Tongue (tissue), 2 donors: ENCODE data around the gene JADE1. TPM values are rescaled to one million over a fixed set of nuclear protein-coding genes. Genes with fewer than 3 reads are reported as not detected.

Source experiments
- DNase-seq: peaks from one replicate; pipeline ENCODE4 v3.0.0-alpha.2; 2015
- total RNA-seq: library from RNA; depleted of rRNA; stranded (reverse); fragments of >200 nt; gene quantifications from one replicate; pipeline ENCODE4 v1.2.3, GENCODE V29; 2014

Gene JADE1
- 36.7 TPM for total RNA-seq

DNA sequence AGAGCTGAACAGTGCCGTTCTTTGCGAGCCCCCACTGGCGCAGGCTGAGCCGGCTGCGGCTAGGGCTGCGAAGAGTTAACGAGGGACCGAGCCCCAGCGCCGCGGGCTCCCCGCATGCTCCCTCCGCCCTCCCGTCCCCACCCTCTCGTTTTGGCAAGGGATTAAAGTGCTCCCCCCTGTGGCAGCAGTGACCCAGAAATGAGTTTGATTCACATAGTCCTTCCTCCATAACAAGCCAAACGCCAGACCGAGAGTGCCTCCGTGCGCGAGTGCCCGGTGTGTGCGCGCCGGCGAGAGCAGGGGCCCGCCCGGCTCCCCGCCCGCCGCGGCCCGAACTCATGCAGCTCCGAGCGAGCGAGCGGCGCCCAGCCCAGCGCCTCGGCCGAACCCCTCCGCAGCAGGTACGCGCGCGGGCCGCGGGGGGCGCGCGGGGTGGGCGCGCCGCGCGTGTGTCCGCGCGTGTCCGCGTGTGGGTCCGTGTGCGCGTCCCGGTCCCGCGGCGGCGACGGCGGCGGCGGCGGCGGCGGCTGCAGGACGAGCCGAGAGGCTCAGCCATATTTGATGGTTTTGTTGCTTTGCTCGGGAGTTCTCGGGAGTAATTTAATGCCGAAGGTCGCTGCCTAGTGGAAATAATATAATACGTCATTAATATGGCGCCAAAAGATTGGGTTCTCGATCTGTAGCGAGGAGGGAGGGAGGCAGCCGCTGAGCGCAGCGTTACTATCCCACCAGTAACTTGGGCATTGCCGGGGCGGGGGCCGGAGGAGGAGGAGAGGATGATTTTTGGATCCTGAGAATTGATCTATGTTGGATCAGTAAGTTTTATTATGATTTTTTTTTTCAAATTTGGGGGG, at the start of gene JADE1:
JADE1 (plus strand) TSS at position 224 of the 854 bp plus-strand sequence. CDS start 22,059 bp downstream, outside the sequence.
- peak; percentile 97 for DNase-seq

DNA sequence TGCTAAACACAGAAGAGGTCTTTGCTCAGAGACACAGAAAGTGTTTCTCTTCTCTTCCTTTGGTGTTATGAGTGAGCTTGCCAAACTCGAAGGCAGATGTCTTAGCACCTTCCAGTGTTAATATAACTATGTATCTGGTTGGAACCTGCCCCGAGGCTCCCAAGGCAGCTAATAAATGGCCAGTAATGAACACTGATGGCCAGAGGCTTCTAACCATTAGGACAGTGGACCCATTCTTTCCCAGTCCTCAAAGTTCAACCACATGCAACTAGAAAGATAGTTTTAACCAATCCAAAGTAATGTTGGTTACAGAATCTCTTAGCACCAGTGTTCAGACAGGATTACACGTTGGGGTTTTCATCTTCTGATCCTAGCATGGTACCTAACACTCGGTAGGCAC, 42.7 kb upstream of the JADE1 start:
- DNase-seq: no peak

DNA sequence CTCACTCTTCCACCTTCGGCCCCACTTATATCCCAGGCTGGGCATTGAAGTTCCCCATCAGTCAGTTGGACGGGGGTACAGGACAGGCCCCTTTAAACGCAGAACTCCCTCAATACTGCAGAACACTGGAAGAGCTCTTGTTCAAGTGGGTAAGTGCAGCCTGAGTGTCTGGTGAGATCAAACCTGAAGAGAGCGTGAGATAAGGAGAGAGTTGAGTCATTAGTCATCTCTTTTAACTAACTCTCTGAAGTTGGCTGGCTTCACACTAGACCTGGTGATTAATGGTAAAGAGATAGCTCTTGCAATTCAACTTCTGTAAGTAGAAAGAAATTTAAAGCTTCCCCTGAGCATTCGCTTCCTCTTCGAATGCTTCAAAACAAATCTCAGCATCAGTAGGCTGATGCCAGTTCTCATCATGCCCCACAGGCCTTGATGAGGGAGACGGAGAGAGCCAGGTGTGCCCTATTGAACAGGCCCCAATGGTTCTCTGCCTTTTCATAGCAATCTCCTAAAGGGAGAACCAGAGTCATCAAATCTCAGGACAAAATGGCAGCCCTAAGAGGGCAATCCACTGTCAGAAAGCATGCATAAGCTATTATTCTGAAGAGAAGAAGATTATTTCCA, 41.0 kb upstream of the JADE1 start:
- DNase-seq: no peak

DNA sequence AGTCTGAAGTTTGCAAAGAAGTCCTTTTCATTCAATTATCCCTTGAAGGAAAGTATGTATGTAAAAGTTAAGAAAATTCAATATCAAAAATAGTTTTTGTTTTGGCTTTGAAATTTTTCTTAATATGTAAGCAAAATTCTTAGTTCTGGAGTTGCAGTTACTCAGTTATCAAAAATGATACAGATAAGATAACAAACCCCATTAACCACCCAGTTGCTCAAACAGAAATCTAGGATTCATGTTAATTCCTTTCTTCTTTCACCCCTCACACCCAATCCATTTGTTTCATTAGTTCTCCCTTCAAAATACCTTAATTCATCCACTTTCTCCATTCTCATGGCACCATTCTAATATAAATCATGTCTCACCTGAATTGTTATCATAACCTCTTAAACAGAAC, 40.5 kb upstream of the JADE1 start:
- no peak for DNase-seq

DNA sequence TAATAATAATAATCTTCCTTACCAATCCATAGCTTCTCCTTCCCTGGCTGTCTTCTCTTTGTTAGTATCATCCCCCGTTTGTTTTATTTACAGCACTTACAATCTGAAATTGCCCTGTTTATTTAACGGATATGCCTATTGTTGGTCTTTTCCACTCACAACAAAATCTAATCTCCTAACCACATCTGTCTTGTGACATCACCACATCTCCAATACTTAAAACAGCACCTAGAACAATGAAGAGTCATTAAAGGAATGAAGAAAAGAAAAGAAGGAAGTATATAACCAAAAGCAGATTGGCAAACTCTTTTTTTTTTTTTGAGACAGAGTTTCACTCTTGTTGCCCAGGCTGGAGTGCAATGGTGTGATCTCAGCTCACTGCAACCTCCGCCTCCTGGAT, 38.7 kb upstream of the JADE1 start:
- no peak for DNase-seq

DNA sequence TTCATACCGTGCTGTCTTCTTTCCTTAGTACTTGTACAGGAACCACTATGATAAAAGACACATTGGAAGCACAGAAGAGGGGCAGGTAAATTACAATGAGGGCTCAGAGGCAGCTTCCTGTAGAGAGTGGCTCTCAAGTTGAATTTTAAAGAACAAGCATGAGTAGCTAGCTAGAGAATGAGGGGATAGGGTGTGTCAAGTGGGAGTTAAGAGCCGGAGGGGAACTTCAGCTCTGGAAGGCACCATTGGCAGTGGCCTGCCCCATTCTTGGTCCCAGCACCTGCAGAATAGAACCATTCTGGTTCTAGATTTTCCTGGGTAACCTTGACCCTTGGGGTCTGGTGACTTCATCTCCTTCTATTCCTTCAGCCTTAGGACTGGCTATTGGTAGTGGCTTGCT, 34.0 kb upstream of the JADE1 start:
- no peak for DNase-seq

DNA sequence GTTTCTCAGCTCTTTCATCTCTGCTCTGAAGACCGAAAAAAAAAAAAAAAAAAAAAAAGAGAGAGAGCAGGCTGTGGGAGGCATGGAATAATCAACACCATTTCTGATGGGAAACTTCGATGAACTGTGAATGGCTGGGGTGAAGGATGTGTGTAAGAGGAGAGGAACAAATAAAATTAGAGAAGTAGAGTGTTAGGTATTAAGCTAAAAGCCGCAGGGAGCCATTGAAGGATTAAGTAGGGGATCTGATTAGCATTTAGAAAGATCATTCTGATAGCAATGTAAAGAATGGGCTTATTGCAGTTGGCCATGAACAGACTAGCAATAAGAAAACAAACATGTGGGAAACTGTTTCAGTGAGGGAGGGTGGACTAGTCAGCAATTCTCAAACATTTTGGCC, 33.6 kb upstream of the JADE1 start:
- no peak for DNase-seq

DNA sequence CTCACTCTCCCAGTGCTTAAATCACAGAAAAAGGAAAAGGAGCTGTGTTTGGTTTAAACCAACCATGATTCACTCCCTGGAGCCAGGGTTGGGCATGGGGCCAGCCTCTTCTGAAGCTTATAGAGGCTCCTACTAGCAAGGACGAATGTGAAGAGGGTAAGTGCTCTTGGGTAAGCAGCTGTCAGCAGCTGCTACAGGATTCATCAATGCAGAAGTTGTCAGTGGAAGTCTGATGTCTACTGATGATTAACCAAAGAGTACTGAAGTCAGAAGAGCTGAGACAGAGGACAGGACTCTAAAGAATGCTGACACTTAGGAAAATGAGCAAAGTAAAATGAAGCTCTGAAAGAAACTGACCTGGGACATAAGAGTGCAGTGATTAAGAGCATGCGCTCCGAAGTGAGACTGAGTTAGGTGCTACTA, 32.7 kb upstream of the JADE1 start:
- DNase-seq: peak; percentile 84

DNA sequence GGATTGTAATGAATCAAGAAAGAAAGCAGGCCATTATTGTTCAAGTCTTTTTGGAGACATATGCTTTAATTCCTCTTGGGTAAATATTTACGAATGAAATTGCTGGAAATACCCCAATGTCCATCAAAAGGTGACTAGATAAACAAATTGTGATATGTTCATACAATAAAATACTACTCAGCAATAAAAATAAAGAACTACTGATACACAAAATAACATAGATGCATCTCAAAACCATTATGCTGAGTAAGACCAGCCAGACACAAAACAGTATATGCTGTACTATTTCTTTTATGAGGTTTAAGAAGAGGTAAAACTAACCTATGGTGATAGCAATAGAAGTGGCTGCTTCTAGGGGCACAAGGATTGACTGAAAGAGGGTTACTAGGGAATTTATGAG, 28.8 kb upstream of the JADE1 start:
- no peak for DNase-seq

DNA sequence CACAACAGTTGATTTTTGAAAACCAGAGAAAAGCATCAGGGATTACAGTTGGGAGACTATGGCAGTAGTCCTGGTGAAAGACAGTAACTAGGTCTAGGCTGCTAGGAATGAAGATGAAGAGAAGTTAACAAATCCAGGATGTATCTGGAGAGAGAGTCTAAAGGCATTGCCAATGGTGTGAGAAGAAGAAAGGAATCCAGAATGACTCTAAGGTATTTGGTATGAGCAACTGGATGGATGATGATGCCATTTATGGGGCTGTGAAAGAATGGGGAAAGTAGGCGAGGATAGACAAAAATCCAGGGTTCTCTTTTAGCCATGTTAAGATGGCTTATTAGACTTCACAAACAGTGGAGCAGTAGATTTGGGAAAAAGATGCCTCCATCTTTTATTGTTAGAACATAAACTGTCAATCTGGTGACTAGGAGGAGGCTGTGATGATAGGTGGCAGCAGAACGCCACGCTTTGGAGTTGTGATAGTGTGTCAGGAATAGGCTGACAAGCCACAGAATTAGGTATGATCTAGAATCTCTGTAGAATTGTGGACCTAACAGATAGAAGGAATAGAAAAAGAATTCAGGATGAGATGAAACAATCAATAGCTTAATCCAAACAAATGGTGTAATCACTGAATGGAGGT, 27.3 kb upstream of the JADE1 start:
- DNase-seq: peak; percentile 16

DNA sequence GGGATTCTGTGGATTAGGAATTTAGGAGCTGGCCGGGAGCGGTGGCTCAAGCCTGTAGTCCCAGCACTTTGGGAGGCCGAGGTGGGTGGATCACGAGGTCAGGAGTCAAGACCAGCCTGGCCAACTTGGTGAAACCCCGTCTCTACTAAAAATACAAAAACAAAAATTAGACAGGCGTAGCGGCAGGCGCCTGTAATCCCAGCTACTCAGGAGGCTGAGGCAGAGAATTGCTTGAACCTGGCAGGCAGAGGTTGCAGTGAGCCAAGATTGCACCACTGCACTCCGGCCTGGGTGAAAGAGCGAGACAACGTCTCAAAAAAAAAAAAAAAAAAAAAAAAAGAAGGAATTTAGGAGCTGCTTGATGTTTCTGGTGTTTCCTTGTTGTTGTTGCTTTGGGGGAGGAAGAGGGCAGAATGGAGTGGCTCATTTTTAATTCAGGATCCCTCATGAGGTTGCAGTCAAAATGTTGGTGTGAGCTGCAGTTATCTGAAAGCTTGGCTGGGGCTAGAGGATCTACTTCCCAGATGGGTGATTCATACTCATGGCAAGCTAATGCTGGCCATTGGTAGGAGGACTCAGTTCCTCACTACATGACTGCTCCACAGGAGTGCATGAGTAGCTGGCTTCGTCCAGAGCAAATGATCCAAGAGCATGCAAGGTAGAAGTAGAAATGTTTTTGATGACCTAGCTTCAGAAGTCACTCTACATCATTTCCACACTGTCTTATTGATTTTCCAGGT, 26.5 kb upstream of the JADE1 start:
- no peak for DNase-seq

DNA sequence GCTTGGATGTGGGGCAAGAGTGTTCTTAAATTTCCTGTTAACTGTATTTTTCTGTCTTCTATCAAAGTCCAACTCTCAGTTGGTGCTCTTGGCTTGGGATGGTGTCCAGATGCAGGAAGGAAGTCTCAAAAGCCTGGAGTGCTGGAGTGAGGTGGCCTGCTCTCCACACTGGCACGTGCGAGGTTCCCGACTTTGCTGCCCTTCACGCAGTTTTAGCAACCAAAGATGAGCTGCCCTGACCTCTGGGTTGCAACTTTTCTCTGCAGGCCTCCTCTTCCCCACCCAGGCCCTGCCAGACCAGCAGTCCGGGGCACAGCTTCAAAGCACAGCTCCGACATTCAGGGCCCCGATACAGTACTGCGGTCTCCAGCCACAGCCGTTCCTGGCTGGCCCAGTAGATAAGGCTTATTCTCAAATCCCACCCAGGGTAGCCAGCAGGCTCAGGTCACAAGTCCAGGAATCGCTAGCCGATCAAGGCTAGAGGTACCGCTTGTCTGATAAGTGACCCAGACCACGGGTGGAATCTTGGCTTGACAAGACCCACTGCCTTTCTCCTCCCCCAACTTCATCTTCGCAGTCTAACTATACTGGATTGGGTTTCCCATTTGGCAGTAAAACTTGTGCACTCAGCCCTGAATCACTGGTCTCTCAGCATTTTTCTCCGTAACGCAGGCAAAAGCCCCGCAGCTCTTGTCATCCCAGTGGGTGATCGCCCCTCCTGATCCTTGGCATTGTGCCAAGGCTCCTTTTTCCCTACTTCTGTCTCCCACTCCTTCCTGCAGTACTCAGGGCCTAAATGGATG, 21.8 kb upstream of the JADE1 start:
- peak; percentile 35 for DNase-seq

DNA sequence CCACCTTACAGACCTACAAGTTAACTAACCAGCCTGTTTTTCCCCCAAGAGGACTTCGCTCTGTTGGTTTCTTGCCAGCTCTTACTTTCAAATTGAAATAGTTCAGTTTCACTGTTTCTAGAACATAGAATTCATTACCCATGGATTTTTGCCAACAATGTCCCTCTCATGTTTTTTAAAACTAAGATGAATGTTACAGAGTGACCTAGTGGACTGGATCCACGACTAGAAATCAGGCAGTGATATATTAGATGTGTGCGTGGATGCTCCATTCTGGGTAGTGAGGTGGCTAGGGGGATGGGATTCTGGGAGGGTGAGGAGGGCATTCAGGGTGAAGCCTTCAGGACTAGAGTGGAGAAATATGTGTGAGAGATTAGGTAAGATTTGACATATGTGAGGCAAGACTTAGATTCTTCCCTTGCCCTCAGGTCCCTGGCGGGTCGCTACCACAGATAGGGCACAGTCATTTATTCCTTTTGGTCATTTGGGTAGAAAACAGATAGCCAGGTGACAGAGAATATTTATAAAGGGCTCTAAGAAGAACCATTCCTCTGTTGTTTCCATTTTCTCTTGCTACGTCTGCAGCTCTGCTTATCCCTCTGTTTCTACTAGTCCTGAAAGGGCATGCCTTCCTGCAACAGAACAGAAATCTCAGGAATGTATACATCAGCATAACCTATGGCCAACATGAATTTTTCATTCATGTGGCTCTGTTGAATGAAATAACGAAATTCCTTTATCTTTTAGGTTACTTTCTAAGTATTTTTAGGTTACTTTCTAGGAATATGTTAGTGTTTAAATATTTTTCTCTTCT, 15.4 kb upstream of the JADE1 start:
- DNase-seq: no peak

DNA sequence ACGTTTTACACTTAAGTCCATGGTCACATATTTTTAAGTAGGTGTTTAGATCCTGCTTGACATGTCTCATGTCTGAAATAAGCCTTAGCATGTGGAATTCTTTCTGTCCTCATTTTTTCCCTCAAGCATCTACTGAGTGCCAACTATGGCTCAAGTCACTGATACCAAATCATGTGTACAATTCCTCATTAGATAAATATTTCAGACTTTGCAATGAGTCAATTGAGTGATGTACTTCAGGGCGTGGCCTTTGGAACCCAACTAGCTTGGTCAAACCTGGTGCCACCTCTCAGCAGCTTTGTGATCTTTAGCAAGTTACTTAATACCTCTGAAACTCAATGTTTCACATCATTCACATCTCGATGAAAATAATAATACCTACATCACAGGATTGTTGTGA, 12.6 kb upstream of the JADE1 start:
- DNase-seq: no peak

DNA sequence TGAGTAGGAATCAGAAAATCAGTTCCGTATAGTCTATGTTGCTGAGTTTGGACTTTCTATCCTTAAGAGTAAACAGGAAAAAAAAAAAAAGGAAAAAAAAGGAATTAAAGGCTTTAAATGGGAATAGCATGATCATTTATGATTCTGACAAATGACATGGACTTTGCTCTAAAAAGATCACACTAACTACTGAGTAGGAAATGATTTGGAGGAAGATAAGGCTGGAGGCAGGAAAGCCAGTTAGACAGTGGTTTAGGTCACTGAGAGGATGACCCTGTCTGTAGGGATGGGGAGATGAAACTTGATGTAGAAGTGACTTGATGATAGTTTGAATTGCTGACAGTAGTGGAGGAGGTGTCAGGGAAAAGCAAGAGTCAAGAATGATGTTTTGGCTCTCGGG, 9.2 kb upstream of the JADE1 start:
- DNase-seq: no peak

DNA sequence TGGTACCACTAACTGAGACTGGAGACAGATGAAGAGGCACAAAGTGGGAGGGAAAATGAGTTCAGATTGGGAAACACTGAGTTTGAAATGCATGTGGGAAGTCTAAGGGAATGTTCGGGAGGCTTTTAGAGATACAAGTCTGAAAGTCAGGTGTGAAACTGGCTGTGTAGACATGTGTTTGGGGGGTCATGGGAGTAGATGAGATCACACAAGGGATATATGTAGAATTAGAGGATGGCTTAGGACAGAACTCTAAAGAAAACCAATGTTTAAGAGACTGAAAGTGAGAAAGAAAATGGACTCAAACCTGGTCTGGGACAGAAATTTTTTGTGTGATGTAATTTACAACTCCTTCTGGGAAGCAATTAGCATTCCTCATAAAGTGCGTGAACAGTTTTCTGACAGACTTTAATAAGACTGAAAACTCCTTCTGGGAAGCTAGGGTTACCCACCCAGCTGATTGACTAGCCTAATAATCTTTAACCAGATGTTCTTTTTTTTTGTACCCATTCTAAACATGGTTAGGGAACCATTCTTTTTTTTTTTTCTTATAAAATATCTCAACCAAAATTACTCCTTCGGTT, 8.7 kb upstream of the JADE1 start:
- DNase-seq: no peak

DNA sequence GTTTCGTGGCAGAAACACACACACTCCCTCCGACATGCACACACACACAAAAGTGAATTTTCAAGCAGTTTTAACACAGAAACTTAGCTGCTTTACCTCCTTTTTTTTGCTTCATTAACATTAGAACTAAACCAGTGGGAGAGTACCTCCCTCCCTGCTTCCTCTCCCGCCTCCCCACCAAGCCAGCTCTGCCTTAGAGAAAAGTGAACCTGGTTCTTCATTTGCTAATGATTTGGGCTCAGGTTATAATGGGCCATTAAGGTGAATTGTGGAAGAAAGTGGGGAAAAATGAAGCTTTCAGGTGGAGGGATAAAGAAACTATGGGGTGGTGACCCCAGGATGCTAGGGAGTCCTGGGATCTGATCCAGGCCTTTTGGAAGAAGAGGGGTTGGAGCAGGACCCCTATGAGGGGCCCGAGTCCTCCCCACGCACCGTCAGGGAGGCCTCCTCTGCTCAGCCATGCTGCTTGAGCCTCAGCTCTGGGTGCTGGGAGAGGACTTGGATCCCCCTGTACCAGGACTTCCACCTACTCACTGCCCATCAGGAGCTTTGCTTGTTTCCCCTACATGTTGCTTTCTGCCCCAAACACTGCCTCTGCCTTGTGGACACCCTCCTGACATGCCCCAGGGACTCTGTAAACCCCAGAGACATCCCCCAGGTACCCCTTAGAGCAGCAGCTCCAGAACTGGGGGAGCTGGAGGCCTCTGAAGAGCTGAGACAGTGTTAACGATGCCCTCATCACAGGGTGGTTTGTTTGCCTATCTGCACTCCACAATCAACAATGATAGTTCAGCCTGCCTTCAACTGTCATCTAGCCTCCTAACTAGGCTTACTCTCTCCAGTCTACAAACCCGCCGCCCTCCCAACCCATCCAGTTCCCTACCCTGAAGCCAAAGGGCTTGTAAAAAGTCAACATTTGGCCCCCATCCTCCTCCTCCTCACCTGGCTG, 6.5 kb upstream of the JADE1 start:
- DNase-seq: no peak

DNA sequence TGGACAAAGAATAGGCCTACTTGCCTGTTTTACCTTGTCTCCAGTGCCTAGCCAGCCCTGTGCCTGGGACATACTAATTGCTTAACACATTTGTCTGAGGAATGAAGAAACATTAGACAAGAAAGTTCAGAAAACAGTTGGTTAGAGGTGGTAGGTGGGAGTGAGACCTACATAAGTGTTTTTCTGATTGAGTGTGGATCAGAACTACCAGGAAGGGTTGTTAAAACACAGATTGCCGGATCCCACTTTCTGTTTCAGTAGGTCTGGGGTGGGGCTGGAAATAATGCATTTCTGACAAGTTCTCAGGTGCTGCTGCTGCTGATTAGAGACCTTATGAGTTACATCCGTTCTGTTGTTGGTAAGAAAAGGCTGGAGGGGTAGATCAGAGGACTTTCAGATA, 5.7 kb upstream of the JADE1 start:
- DNase-seq: no peak

DNA sequence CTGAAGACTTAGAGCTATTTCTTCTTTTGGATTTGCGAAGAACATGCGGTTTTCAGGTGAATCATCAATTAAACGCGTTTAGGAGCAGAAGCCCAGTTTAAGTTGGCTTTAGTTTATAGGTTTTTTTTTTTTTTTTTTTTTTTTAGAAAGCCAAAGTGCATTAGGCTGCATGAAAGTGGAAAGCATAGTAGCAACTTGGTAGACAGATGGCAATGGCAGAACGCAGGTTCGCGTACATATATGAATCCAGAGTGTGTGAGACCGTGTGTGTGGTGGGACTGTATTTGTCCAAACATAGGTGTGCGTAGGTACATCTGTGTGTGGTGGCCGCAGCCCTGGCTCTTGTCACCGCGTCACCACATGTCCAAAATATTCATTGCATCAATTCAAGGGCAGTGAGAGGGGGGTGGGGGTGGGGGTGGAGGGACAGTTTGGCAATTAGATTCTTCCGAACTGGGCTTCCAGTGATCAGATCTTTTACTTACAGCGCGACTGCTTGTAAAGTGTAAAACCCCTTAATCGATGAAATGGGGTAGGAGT, 901 bp downstream of the JADE1 start:
- peak; percentile 66 for DNase-seq
